Measurements from ENCODE around the gene TMEM141.
"Not testable (repeated sequence)": the region's sequence is repeated elsewhere in the genome, so short reads cannot be mapped to it uniquely, and the experiment has no call there.

Gene TMEM141

DNA sequence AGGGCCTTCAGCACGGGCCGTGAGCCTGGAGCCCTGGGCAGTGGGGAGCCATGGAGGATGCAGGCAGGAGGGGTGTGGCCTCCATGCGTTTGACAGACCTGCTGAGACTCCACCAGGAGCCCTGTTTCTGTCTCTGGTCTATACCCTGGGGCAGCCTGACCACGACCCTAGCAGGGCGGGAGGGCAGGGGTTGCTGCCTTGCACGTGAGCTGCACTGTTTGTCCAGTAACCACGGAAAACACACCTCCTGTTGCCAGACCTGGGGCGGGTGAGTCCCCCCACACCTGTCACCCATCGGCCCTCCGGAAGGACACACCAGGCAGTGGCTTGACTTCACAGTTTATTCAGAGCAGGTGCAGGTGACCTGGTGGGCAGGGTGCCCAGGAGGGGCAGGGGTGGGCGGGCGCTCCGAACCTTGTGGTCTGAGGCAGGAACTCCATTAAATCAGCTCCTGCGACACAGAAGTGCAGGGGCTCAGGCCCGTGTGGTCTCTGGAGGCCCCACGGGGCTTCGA, 37.0 kb upstream of the TMEM141 start:
- POLR2A ChIA-PET: interaction anchor here (1.0 kb wide), 1 partner anchor 26 kb away, joined by 4 read pairs; no protein-coding TSS in a partner anchor
- no peak for DNase-seq (ENCODE audit: low read depth, low spot score)
- CTCF ChIA-PET: interaction anchor here (0.6 to 1.7 kb wide), 3 partner anchors 10 to 18 kb away, joined by 3 to 5 read pairs (median 3); partner anchors contain the start of gene LCN15
- H3K4me3 ChIP-seq (ENCODE audit: low read depth, low read length): no peak overlapping the region
- TF ChIP-seq, protein P1, sequence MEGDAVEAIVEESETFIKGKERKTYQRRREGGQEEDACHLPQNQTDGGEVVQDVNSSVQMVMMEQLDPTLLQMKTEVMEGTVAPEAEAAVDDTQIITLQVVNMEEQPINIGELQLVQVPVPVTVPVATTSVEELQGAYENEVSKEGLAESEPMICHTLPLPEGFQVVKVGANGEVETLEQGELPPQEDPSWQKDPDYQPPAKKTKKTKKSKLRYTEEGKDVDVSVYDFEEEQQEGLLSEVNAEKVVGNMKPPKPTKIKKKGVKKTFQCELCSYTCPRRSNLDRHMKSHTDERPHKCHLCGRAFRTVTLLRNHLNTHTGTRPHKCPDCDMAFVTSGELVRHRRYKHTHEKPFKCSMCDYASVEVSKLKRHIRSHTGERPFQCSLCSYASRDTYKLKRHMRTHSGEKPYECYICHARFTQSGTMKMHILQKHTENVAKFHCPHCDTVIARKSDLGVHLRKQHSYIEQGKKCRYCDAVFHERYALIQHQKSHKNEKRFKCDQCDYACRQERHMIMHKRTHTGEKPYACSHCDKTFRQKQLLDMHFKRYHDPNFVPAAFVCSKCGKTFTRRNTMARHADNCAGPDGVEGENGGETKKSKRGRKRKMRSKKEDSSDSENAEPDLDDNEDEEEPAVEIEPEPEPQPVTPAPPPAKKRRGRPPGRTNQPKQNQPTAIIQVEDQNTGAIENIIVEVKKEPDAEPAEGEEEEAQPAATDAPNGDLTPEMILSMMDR (IDR thresholded peaks at IDR 0.05; ENCODE audit: insufficient read depth, low read length, missing control alignments): no peak

DNA sequence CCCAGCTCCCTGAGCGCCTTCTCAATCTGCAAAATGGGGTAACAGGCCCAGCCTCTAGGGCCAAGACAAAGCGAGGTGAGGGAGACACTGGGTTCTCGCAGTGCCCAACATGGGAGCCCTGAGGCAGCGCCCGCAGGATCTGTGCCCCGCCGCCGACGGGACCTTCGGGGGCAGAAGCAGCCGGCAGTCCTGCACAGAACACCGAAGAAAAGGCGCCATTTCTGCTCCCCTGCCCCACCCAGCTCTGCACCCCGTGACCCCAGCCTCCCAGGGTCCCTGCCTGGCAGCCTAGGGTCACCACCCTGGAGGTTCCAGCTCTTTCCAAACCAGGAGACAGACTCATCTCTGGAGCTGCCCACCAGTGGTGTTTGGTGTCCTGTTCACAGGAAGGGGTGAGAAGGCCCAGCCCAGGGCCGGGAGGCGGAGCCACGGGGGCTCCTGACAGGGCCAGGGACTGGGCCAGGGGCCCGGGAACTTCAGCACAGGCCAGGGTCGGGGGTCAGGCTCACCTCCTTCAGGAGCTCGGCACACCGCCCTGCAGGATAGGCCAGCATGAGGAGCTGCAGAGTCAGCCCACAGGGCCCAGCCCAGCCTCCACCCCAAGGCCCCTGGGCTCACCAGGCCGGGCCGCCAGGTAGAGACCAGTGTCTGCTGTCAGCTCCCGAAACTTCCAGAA, 36.4 kb upstream of the TMEM141 start:
- no peak for DNase-seq (ENCODE audit: low read depth, low spot score)
- POLR2A ChIA-PET: interaction anchor here (1.0 kb wide), 1 partner anchor 27 kb away, joined by 4 read pairs; no protein-coding TSS in a partner anchor
- H3K4me3 ChIP-seq (ENCODE audit: low read depth, low read length): no peak overlapping the region
- CTCF ChIA-PET: interaction anchor here (0.6 to 2.3 kb wide), 4 partner anchors 9 to 17 kb away, joined by 3 to 9 read pairs (median 4); partner anchors contain the start of gene LCN15
- TF ChIP-seq, protein P1 (IDR thresholded peaks at IDR 0.05; ENCODE audit: insufficient read depth, low read length, missing control alignments): no peak

DNA sequence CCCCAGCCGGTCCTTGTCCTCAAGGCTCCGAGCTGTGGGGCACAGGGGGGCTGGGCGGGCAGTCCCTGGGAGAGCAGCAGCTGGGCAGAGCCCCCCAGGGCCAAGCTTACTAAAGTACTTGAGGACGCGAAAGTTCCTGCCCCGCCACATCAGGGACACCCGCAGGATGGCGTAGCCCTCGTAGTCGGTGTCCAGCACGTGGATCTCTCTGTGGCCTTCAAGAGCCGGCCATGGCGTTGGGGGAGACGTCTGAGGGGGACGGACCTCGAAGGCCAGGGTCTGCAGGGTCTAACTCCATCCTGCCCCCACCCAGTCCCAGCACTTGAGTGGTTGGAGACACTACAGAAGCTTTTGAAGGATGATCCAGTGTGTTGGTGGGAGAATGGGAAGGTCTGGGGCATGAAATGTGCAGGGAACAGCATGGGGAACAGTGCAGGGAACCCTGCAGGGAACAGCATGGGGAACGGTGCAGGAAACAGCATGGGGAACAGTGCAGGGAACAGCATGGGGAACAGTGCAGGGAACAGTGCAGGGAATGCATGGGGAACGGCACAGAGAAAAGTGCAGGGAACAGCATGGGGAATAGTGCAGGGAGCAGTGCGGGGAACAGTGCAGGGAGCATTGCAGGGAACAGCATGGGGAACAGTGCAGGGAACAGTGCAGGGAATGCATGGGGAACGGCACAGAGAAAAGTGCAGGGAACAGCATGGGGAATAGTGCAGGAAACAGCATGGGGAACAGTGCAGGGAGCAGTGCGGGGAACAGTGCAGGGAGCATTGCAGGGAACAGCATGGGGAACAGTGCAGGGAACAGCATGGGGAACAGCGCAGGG, 35.6 kb upstream of the TMEM141 start:
- CTCF ChIA-PET: interaction anchor here (1.4 to 2.3 kb wide), 3 partner anchors 10 to 17 kb away, joined by 3 to 9 read pairs (median 5); no protein-coding TSS in a partner anchor
- H3K4me3 ChIP-seq (ENCODE audit: low read depth, low read length); DNase-seq (ENCODE audit: low read depth, low spot score): not testable (repeated sequence)
- POLR2A ChIA-PET: interaction anchor here (1.0 kb wide), 1 partner anchor 27 kb away, joined by 4 read pairs; no protein-coding TSS in a partner anchor

DNA sequence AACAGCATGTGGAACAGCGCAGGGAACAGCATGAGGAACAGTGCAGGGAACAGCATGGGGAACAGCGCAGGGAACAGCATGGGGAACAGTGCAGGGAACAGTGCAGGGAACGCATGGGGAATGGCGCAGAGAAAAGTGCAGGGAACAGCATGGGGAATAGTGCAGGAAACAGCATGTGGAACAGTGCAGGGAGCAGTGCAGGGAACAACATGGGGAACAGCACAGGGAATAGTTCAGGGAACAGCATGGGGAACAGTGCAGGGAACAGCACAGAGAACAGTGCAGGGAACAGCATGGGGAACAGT, 35.1 kb upstream of the TMEM141 start:
- ChIA-PET CTCF (interaction anchor here (1.7 to 2.3 kb wide), 2 partner anchors 10 to 11 kb away, joined by 5 to 9 read pairs; no protein-coding TSS in a partner anchor), POLR2A (no interaction called here)
- no peak overlapping the region for H3K4me3 ChIP-seq (ENCODE audit: low read depth, low read length)
- TF ChIP-seq, protein P1 (IDR thresholded peaks at IDR 0.05; ENCODE audit: insufficient read depth, low read length, missing control alignments): no peak
- no peak for DNase-seq (ENCODE audit: low read depth, low spot score)

DNA sequence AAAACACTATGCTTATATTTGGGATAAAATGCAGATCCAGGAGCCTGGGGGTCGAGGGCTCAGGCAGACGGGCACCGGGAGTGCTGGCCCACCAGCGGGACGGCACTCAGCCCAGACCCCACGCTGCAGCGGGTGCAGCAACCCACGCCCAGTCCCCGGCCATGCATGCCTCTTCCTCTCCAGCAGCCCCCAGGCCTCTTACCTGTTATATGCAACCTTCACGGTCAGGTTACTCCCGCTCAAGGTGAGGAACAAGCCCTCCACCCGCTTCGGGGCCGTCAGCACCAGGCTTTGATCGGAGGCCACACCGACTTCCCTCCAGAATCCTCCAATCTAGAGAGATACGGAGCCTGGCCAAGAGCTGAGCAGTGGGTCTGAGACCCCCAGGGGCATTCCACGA, 34.3 kb upstream of the TMEM141 start:
- ChIA-PET POLR2A (no interaction called here), CTCF (interaction anchor here (1.7 to 2.3 kb wide), 3 partner anchors 9 to 28 kb away, joined by 9 to 12 read pairs (median 9); no protein-coding TSS in a partner anchor)
- DNase-seq (ENCODE audit: low read depth, low spot score): no peak
- H3K4me3 ChIP-seq (ENCODE audit: low read depth, low read length): no peak overlapping the region
- TF ChIP-seq, protein P1 (IDR thresholded peaks at IDR 0.05; ENCODE audit: insufficient read depth, low read length, missing control alignments): no peak

DNA sequence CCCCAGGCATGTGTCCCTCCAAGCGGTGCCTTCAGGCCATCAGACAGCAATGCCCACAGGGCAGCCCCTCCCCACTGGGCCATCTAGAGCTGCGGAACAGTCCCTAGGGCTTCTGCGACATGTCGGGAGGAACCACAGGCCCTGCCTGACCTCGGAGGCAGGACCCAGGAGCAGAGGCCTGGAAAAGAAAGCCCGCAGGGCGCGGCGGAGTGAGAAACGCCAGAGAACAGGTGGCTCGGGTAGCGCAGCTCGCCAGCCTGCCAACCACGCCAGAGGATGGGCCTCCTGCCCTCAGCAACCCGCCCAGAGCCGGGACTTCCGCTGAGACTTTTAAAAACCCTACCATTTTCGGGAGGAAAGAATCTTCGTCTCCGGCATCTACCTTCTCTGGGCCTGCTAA, 33.8 kb upstream of the TMEM141 start:
- CTCF ChIA-PET: interaction anchor here (1.6 to 2.1 kb wide), 5 partner anchors 9 to 29 kb away, joined by 5 to 12 read pairs (median 9); no protein-coding TSS in a partner anchor
- TF ChIP-seq, protein P1 (IDR thresholded peaks at IDR 0.05; ENCODE audit: insufficient read depth, low read length, missing control alignments): no peak
- no peak overlapping the region for H3K4me3 ChIP-seq (ENCODE audit: low read depth, low read length)
- DNase-seq (ENCODE audit: low read depth, low spot score): no peak
- POLR2A ChIA-PET: interaction anchor here (1.5 kb wide), 1 partner anchor 29 kb away, joined by 3 read pairs; no protein-coding TSS in a partner anchor

Measured in AG04449 (cell line).